H1 (cell line): ENCODE results near the gene CDR2. TPM values are rescaled to one million over a fixed set of nuclear protein-coding genes. Genes with fewer than 3 reads are reported as not detected.

Source experiments
- CTCF ChIA-PET: fragments of 300-600 bp; sonication (Branson Sonifier 250); formaldehyde crosslinking; loops from one replicate; lab custom pipeline; 2021; ENCODE audit not compliant: partially characterized antibody; lab: Charles Lee
- POLR2A ChIA-PET: fragments of 300-600 bp; sonication (Branson Sonifier 250); formaldehyde crosslinking; loops from one replicate; lab custom pipeline; 2021; ENCODE audit warnings: inconsistent platforms; ENCODE audit not compliant: partially characterized antibody; lab: Charles Lee
- DNase-seq, 2 experiments: peaks; one replicate each; pipeline versions ENCODE4 v3.0.0 to v3.0.0-alpha.2; 2010 to 2022; ENCODE audit warnings: low spot score in 2 of 2, low read depth in 1 of 2, mixed read lengths in 1 of 2
- FAIRE-seq: peaks from 2 replicates; lab custom pipeline; 2011; peaks lifted over from hg19 to GRCh38; lab: Jason Lieb, UNC
- H2AFZ ChIP-seq: 2 replicates; pipeline ENCODE4 v1.8.1; 2012; ENCODE audit warnings: low read length, inconsistent platforms
- H2AK5ac ChIP-seq: 2 replicates; pipeline ENCODE4 v1.6.1; 2013; ENCODE audit warnings: low read depth, low read length
- H2BK120ac ChIP-seq: replicated peaks from 2 replicates; pipeline ENCODE3; 2013; ENCODE audit warnings: low read depth, low read length, inconsistent platforms
- H2BK12ac ChIP-seq: 2 replicates; pipeline ENCODE4 v1.6.1; 2013; ENCODE audit warnings: low read depth, low read length
- H2BK15ac ChIP-seq: 2 replicates; pipeline ENCODE4 v1.6.1; 2013; ENCODE audit warnings: low read length
- H2BK20ac ChIP-seq: 2 replicates; pipeline ENCODE4 v1.6.1; 2013; ENCODE audit warnings: low read length
- H2BK5ac ChIP-seq: 2 replicates; pipeline ENCODE4 v1.6.1; 2013; ENCODE audit warnings: low read depth, low read length
- H3K14ac ChIP-seq: 2 replicates; pipeline ENCODE4 v1.6.1; 2013; ENCODE audit warnings: inconsistent platforms; ENCODE audit not compliant: insufficient read length
- H3K18ac ChIP-seq: 2 replicates; pipeline ENCODE4 v1.6.1; 2013; ENCODE audit warnings: low read length; ENCODE audit errors: extremely low read depth
- H3K23ac ChIP-seq: 2 replicates; pipeline ENCODE4 v1.6.1; 2013; ENCODE audit warnings: inconsistent platforms; ENCODE audit not compliant: insufficient read length
- H3K23me2 ChIP-seq: 2 replicates; pipeline ENCODE4 v1.6.1; 2013; ENCODE audit warnings: low read depth, low read length
- H3K27ac ChIP-seq: 2 replicates; pipeline ENCODE4 v1.6.1; 2011; ENCODE audit warnings: low read depth, low read length, inconsistent platforms
- H3K27me3 ChIP-seq, 4 experiments: replicated peaks in 1 of 4; 1 replicate in 1 of 4; 2 replicates in 3 of 4; pipeline versions ENCODE4 v1.6.1 to v1.8.1; 2011 to 2013; ENCODE audit warnings: low read length in 3 of 4, mild to moderate bottlenecking in 3 of 4, inconsistent platforms in 2 of 4, mixed read lengths in 2 of 4, moderate library complexity in 1 of 4; ENCODE audit not compliant: control insufficient read depth in 3 of 4, insufficient read depth in 3 of 4; ENCODE audit errors: extremely low read depth in 1 of 4
- H3K36me3 ChIP-seq, 4 experiments: 2 replicates each; pipeline versions ENCODE4 v1.6.1 to v1.8.1; 2011 to 2013; ENCODE audit warnings: mild to moderate bottlenecking in 4 of 4, low read length in 3 of 4, moderate library complexity in 2 of 4, control low read depth in 1 of 4, inconsistent platforms in 1 of 4; ENCODE audit not compliant: insufficient read depth in 4 of 4, control insufficient read depth in 2 of 4
- H3K4ac ChIP-seq: replicated peaks from 2 replicates; pipeline ENCODE3; 2013; ENCODE audit warnings: low read length, low read depth, mixed read lengths, inconsistent platforms; ENCODE audit not compliant: insufficient read length
- H3K4me1 ChIP-seq, 4 experiments: replicated peaks in 1 of 4; 1 replicate in 1 of 4; 2 replicates in 3 of 4; pipeline versions ENCODE4 v1.6.1 to v1.8.1; 2011 to 2013; ENCODE audit warnings: low read length in 3 of 4, inconsistent platforms in 2 of 4, mixed read lengths in 1 of 4; ENCODE audit not compliant: insufficient read depth in 4 of 4, control insufficient read depth in 3 of 4
- H3K4me2 ChIP-seq, 2 experiments: 2 replicates each; pipeline versions ENCODE4 v1.6.1 to v1.8.1; 2011 to 2013; ENCODE audit warnings: low read depth in 2 of 2, low read length in 2 of 2, control low read depth in 1 of 2, inconsistent platforms in 1 of 2, mild to moderate bottlenecking in 1 of 2; ENCODE audit not compliant: insufficient read depth in 1 of 2
- H3K4me3 ChIP-seq, 4 experiments: fragments of 200-600, 300-600 bp in 1 of 4; sonication (generic), shearing (Covaris generic), sonication (Bioruptor Twin) in 1 of 4; 2 replicates each; pipeline versions ENCODE4 v1.5.1 to v1.8.1; 2011 to 2016; ENCODE audit warnings: low read length in 4 of 4, low read depth in 3 of 4, control low read depth in 2 of 4, inconsistent platforms in 2 of 4, mild to moderate bottlenecking in 2 of 4, mixed read lengths in 1 of 4, moderate library complexity in 1 of 4; ENCODE audit not compliant: insufficient read depth in 2 of 4; ENCODE audit errors: extremely low read depth in 1 of 4
- H3K56ac ChIP-seq: replicated peaks from 2 replicates; pipeline ENCODE3; 2013; ENCODE audit warnings: low read depth, mild to moderate bottlenecking, mixed read lengths, low read length, inconsistent platforms; ENCODE audit not compliant: insufficient read length
- H3K79me1 ChIP-seq: 2 replicates; pipeline ENCODE4 v1.6.1; 2013; ENCODE audit warnings: low read depth, low read length, control low read depth
- H3K79me2 ChIP-seq, 2 experiments: 2 replicates each; pipeline versions ENCODE4 v1.6.1 to v1.8.1; 2012 to 2013; ENCODE audit warnings: low read length in 2 of 2, mild to moderate bottlenecking in 2 of 2, inconsistent platforms in 1 of 2; ENCODE audit not compliant: insufficient read depth in 2 of 2, control insufficient read depth in 1 of 2
- H3K9ac ChIP-seq, 4 experiments: replicated peaks in 1 of 4; 1 replicate in 1 of 4; 2 replicates in 3 of 4; pipeline versions ENCODE4 v1.6.1 to v1.8.1; 2011 to 2013; ENCODE audit warnings: low read depth in 3 of 4, low read length in 3 of 4, control low read depth in 2 of 4, mild to moderate bottlenecking in 2 of 4, moderate library complexity in 2 of 4, inconsistent platforms in 1 of 4; ENCODE audit errors: extremely low read depth in 1 of 4
- H3K9me3 ChIP-seq, 2 experiments: 2 replicates each; pipeline versions ENCODE4 v1.6.1 to v1.8.1; 2012 to 2013; ENCODE audit warnings: mild to moderate bottlenecking in 2 of 2, moderate library complexity in 2 of 2, control low read depth in 1 of 2, inconsistent platforms in 1 of 2, low read depth in 1 of 2, low read length in 1 of 2, mixed read lengths in 1 of 2; ENCODE audit not compliant: insufficient read depth in 2 of 2
- H4K20me1 ChIP-seq, 2 experiments: replicated peaks in 1 of 2; 2 replicates each; pipeline versions ENCODE3 to v1.8.1; 2011 to 2013; ENCODE audit warnings: inconsistent platforms in 2 of 2, low read length in 2 of 2, mild to moderate bottlenecking in 1 of 2; ENCODE audit not compliant: insufficient read depth in 2 of 2, control insufficient read depth in 1 of 2
- H4K5ac ChIP-seq: 2 replicates; pipeline ENCODE4 v1.6.1; 2013; ENCODE audit warnings: low read length, low read depth, mixed read lengths, inconsistent platforms; ENCODE audit not compliant: insufficient read length
- H4K8ac ChIP-seq: 2 replicates; pipeline ENCODE4 v1.8.0; 2013; ENCODE audit warnings: mild to moderate bottlenecking, moderate library complexity, low read length, inconsistent platforms; ENCODE audit not compliant: insufficient read depth; ENCODE audit errors: extremely low read depth
- H4K91ac ChIP-seq: replicated peaks from 2 replicates; pipeline ENCODE3; 2013; ENCODE audit warnings: low read length, mixed read lengths, inconsistent platforms; ENCODE audit not compliant: insufficient read length
- BACH1 ChIP-seq: IDR thresholded peaks from 2 replicates; pipeline ENCODE4 v1.6.1; 2012; ENCODE audit warnings: low read length, improper control_type of control experiment
- BCL11A ChIP-seq, 2 experiments: IDR thresholded peaks; one replicate each; pipeline ENCODE4 v1.6.1; 2011; ENCODE audit warnings: low read depth in 2 of 2, low read length in 2 of 2, mild to moderate bottlenecking in 2 of 2
- CHD1 ChIP-seq: IDR thresholded peaks from 2 replicates; pipeline ENCODE4 v1.6.1; 2012; ENCODE audit warnings: low read depth, low read length, improper control_type of control experiment
- CHD2 ChIP-seq: IDR thresholded peaks from 2 replicates; pipeline ENCODE4 v1.6.1; 2012; ENCODE audit warnings: low read length, improper control_type of control experiment
- EZH2 ChIP-seq: fragments of 200-600 bp; sonication (generic); IDR thresholded peaks from 2 replicates; pipeline ENCODE4 v1.7.1; 2012; ENCODE audit warnings: low read depth, mild to moderate bottlenecking, moderate library complexity, low read length, inconsistent platforms; ENCODE audit not compliant: severe bottlenecking
- GABPA ChIP-seq: IDR thresholded peaks from 2 replicates; pipeline ENCODE4 v1.6.1; 2011; ENCODE audit warnings: mild to moderate bottlenecking, low read length, moderate library complexity, borderline replicate concordance; ENCODE audit not compliant: insufficient read depth
- NANOG ChIP-seq: IDR thresholded peaks from 2 replicates; pipeline ENCODE4 v1.6.1; 2011; ENCODE audit warnings: low read length, low read depth, mild to moderate bottlenecking, inconsistent platforms; ENCODE audit not compliant: insufficient read depth, poor library complexity, severe bottlenecking
- RFX5 ChIP-seq: IDR thresholded peaks from 2 replicates; pipeline ENCODE4 v1.6.1; 2011; ENCODE audit warnings: low read depth, low read length, improper control_type of control experiment, borderline replicate concordance
- SP1 ChIP-seq: IDR thresholded peaks from 2 replicates; pipeline ENCODE4 v1.6.1; 2011; ENCODE audit warnings: low read depth, low read length
- TAF1 ChIP-seq: IDR thresholded peaks from 2 replicates; pipeline ENCODE4 v1.6.1; 2011; ENCODE audit warnings: mild to moderate bottlenecking, low read depth, low read length
- WGBS, 2 experiments: shearing (Covaris generic) in 1 of 2; methylation state at CpG; one replicate each; pipeline versions ENCODE4 v1.1.6 to v1.1.7; 2013 to 2015; ENCODE audit warnings: low lambda C conversion rate in 2 of 2, mixed read lengths in 2 of 2, inconsistent platforms in 1 of 2, low coverage in 1 of 2, missing lambda C conversion rate in 1 of 2; ENCODE audit not compliant: insufficient replicate concordance in 2 of 2, insufficient coverage in 1 of 2, insufficient read length in 1 of 2; ENCODE audit errors: extremely low coverage in 1 of 2, missing lambda C conversion rate in 1 of 2; 5-methylcytosine and 5-hydroxymethylcytosine counted together
- polyA plus RNA-seq, 7 experiments: library from polyadenylated mRNA; depleted of rRNA in 3 of 7; stranded (reverse) in 5 of 7; unstranded in 2 of 7; fragments of >200 nt in 5 of 7; fragments of 200-250 nt in 2 of 7; gene quantifications; 1 replicate in 5 of 7; 2 replicates in 1 of 7; 4 replicates in 1 of 7; pipeline versions ENCODE4 v1.2.1 to v1.2.3, GENCODE V29; 2011 to 2013; ENCODE audit warnings: missing spikeins in 2 of 7, mixed read lengths in 2 of 7
- total RNA-seq: library from RNA; stranded (reverse); fragmentation: NEBNext Ultra II Directional; extraction: Animal tissue kit (Norgen Biotek cat#: 25700); gene quantifications from 2 replicates; pipeline ENCODE4 v1.2.1, GENCODE V29; 2021
- TF ChIP-seq, protein P1 (sequence below): IDR thresholded peaks from 2 replicates; pipeline ENCODE4 v1.6.1; 2012; ENCODE audit warnings: inconsistent platforms

Gene CDR2
- total and polyA plus RNA-seq, 2 of the 8 experiments (the other 6 are each of a cell fraction or from before 2014, with no cell fraction given) = 16.3 to 34.9 TPM

DNA sequence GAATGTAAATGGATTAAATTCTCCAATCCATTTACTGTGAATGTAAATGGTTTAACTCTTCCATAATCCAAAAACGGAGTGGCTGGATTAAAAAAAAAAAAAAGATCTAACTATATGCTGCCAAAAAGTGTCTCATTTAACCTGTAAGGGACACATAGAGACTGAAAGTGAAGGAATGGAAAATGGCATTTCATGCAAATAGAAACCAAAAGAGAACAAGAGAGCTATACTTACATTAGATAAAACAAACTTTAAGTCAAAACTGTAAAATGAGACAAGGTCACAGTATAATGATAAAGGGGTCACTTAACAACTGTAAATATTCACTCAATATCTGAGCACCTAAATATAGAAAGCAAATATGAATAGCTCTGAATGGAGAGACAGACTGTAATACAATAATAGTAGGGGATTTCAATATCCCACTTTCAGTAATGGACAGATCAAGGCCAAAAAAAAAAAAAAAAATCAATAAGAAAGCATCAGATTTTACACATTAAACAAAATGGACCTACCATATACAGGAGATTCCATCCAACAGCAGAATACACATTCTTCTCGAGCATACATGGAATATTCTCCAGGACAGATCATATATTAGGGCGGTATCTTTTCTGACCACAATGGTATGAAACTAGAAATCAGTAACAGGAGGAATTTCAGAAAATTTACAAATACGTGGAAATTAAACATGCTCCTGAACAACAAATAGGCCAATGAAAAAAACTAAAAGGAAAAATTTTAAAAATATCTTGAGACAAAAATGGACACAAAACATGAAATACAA lies 36.4 kb downstream of the CDR2 start:
- Histone ChIP-seq H3K79me1 (peaks cover 2% of the 10 kb centered on the region; the same call in 1 of the 2 replicates), H2BK20ac (no peak overlapping the region), H3K9ac (no peak overlapping the region), H3K56ac (no peak overlapping the region), H3K14ac (no peak overlapping the region), H3K4ac (no peak overlapping the region), H3K27ac (no peak overlapping the region), H4K5ac (no peak overlapping the region), H4K8ac (no peak overlapping the region), H3K79me2 (no peaks in the 10 kb centered on the region), H2BK120ac (no peak overlapping the region), H3K23ac (no peak overlapping the region), H3K36me3 (peaks cover 6 to 37% (median 28%) of the 10 kb centered on the region in 4 experiments; a peak in 6 of 8 replicates), H3K9me3 (peaks cover 8 to 9% of the 10 kb centered on the region in 2 experiments; a peak in 2 of 4 replicates), H3K27me3 (no peaks in the 10 kb centered on the region), H2BK5ac (no peak overlapping the region), H3K18ac (no peak overlapping the region), H4K91ac (no peak overlapping the region), H3K4me2 (no peak overlapping the region), H4K20me1 (no peaks in the 10 kb centered on the region), H2AFZ (no peak overlapping the region), H3K23me2 (no peaks in the 10 kb centered on the region), H2BK12ac (no peak overlapping the region), H2BK15ac (no peak overlapping the region), H2AK5ac (no peak overlapping the region), H3K4me1 (no peaks in the 10 kb centered on the region), H3K4me3 (no peak overlapping the region)
- ChIA-PET POLR2A (interaction anchor here (0.6 to 1.4 kb wide), 3 partner anchors 9 to 14 kb away, joined by 3 to 4 read pairs (median 3); no protein-coding TSS in a partner anchor), CTCF (interaction anchor here (0.7 to 1.8 kb wide), 3 partner anchors 12 to 17 kb away, joined by 3 to 7 read pairs (median 6); no protein-coding TSS in a partner anchor)
- 95% methylated on average over 4 of the region's 4 CpGs; no CpG with 5 or more reads in 1 of the 2 experiments for WGBS, 2 experiments
- DNase-seq (no peak), FAIRE-seq (no peak)
- TF ChIP-seq, protein P1, sequence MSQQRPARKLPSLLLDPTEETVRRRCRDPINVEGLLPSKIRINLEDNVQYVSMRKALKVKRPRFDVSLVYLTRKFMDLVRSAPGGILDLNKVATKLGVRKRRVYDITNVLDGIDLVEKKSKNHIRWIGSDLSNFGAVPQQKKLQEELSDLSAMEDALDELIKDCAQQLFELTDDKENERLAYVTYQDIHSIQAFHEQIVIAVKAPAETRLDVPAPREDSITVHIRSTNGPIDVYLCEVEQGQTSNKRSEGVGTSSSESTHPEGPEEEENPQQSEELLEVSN = no peak
- TF ChIP-seq CHD2 (no peak), CHD1 (no peak), BACH1 (no peak), TAF1 (no peak), EZH2 (no peak), BCL11A (IDR thresholded peaks at IDR 0.05; ENCODE audit: low read depth in 2 of 2, low read length in 2 of 2) (no peak), RFX5 (no peak), NANOG (no peak), GABPA (no peak), SP1 (no peak)
